ENCODE measurements around the gene SLBP.

SLBP gene

GRCh38 chr4:1726146-1726934, 14.2 kb upstream of the SLBP start:
- DNase-seq (ENCODE audit: low read depth): peak; percentile 65

DNA sequence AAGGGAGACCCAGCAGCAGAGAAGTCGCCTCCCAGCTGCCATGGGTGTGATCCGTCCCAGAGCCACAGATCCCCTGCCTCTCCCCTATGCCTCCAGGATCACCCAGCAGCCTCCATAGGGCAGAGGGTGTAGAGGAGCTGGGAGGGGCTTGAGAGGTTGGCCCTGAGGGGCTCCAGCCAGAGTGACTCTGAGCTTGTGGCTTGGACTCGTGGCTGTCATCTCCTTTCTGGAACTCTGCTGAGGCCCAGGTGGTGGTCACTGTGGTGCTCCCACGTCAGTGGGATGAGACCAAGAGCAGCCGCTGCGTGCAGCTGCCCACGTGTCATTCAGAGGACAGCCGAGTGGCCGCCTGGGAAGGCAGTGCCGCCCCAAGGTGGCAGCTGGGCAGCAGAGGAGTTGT, 13.4 kb upstream of the SLBP start:
- no peak for DNase-seq (ENCODE audit: low read depth)

DNA sequence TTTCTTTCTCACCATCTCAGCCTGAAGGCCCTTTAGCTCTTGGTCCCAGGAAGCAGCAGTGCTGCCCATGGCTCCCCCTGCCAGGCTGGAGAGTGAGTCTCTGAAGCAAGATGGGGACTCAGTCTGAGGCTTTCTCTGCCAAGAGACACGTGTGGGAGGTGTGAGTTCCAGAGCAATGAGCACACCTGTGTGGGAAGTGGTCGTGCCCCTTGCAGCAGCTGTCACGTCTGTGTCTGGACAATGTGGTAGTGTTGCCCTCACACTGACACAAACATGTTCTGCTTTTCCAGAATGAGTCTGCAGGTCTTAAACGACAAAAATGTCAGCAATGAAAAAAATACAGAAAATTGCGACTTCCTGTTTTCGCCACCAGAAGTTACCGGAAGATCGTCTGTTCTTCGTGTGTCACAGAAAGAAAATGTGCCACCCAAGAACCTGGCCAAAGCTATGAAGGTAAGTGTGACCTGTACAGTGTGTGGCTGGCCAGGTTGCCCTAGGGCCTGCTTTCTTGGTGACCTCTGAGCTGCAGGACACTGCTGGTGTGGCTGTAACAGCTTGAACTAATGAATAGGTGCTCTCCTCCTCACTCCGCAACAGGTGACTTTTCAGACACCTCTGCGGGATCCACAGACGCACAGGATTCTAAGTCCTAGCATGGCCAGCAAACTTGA, 11.1 kb upstream of the SLBP start:
- peak; percentile 41 for DNase-seq (ENCODE audit: low read depth)

DNA sequence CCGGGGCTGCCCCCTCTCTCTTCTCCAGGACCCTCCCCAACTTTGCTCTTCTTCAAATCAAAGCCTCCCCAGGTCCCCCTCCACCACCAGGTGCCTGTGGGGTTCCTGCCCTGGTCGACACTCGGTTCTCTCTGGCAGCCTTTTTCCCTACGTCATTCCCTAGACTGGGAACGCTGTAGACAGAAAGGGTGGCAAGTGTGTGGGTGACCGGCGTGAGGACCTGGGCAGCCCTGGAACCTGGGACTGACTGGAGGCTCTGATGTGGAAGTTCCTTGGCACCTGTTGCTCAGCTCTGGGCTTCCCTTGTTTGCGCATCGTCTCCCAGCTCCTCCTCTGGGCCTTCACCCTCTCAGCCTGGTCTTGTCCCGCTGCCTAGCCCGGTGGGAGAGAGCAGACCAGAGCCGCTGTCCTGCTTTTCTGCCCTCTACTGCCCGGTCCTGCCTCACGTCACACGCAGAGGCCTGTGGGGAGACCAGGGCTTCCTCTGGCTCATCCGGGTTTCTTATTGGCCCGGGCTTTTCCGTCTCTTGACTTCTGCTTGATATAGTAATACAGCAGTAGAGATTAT, 10.5 kb upstream of the SLBP start:
- no peak for DNase-seq (ENCODE audit: low read depth)

GRCh38 chr4:1721666-1722550, 9.8 kb upstream of the SLBP start:
- no peak for DNase-seq (ENCODE audit: low read depth)

DNA sequence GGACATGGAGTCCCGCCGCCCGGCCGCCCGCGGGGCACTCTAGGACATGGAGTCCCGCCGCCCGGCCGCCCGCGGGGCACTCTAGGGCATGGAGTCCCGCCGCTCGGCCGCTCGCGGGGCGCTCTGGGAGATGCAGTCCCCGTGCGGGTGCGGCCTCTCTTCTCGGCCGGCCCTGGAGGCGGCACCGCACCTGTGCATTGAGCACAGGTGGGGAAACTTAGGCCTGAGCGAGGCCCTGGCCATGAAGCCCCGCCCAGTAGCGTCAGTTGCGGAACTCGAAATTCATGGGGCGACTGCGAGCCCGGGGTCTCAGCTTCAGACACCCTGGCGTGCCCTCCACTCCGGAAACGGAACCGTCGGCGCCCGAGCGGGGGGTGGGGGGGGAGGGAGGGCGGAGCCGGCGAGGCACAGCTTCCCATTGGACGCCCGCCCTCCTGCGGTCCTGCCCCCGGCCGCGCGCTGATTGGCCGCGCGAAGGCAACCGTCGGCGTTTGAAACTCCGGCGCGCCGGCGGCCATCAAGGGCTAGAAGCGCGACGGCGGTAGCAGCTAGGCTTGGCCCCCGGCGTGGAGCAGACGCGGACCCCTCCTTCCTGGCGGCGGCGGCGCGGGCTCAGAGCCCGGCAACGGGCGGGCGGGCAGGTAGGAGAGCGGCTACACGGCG, 9.0 kb upstream of the SLBP start, which contains the start of the genes TACC3 and TMEM129:
Gene TACC3, plus strand, starts transcription at position 519 of the 663 bp plus-strand sequence. CDS start 1,901 bp downstream, outside the sequence.
Gene TMEM129, minus strand, starts transcription at position 321 of the 663 bp plus-strand sequence. CDS start 486 bp downstream, outside the sequence.
- DNase-seq (ENCODE audit: low read depth): peak; percentile 96

DNA sequence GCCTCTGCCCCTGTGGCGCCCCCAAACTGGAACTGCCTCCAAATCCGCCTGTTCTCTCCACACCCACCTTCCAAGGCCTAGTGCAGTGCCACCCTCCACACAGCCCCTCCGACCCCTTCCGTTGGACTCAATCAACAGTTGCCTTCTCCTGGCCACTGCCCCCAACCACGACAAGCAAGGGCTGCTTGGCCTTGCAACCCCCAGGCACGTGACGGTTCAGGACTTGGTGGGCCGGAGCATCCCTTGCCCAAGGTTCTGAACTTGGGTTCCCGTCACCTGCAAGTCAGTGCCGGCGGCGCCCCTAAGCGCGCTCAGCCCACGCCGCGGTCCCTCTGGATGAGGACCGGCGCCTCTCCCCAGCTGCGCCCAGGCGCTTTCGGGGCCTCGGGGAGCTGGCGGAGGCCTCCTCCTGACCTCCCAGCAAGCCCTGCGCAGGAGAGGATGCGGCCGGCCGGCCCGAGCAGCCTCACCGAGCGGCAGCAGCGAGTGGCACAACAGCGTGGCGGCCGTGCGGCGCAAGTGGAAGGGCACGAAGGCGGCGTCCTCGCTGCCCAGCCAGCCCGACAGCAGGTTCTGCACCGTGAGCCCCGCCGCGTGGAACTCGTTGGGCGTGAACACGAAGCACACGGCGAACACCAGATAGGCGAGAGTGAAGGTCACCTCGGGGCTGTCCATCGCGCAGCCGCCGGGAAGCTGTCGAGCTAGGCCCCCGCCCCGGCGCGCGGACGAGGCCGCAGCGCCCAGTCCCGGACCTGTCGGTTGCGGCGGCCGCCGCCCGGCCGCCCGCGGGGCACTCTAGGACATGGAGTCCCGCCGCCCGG, 8.3 kb upstream of the SLBP start:
- DNase-seq (ENCODE audit: low read depth): no peak

GRCh38 chr4:1718095-1718850, 6.2 kb upstream of the SLBP start:
- DNase-seq (ENCODE audit: low read depth): no peak

- no peak for DNase-seq (ENCODE audit: low read depth)
Observed at GRCh38 chr4:1717129-1718094, 5.3 kb upstream of the SLBP start.

- DNase-seq (ENCODE audit: low read depth): no peak
Observed at GRCh38 chr4:1716065-1716945, 4.2 kb upstream of the SLBP start.

- DNase-seq (ENCODE audit: low read depth): no peak
Observed at GRCh38 chr4:1715002-1715758, 3.1 kb upstream of the SLBP start.

- DNase-seq (ENCODE audit: low read depth): no peak
Observed at GRCh38 chr4:1714303-1715001, 2.3 kb upstream of the SLBP start.

GRCh38 chr4:1713003-1713851, 1.1 kb upstream of the SLBP start:
- no peak for DNase-seq (ENCODE audit: low read depth)

DNA sequence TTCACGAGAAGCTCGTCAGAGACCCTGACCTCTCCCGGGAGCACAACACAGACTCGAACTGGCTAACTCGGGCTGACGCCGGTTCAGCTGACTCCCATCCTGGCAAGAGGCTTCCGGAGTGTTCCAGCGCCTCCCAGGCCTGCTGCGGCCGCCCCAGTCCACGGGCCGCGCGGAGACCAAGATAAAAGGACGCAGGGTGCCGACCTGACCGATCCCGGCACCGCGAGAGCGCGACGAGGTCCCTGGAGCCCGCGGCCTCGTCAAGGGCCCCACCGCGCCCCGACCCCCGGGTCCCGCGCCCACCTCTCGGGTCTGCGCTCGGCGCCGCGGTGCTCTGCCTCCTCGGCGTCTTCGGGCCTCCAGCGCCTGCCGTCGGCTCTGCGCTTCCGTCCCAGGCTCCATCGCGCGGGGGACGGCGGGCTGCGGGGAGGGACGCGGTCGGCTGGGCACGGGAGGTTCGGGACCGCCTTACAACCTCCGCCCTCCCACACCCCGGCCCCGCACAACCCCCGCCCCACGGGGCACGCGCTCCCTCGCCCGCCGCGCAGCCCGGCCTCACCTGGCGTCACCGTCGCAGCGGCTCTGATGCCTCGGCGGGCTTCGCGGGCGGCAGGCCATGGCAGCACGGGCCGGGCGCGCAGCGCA, 426 bp downstream of the SLBP start:
- no peak for DNase-seq (ENCODE audit: low read depth)
